Activated naive CD4-positive, alpha-beta T cell treated with anti-CD3 and anti-CD28 coated beads, Interleukin-2, amount 50 U/mL, for 16 hours (primary cell): ENCODE data around the gene HNRNPCL4.
"Not testable (repeated sequence)": the region's sequence is repeated elsewhere in the genome, so short reads cannot be mapped to it uniquely, and the experiment has no call there.

Experiments used
- DNase-seq: peaks from one replicate; pipeline ENCODE4 v3.0.0-alpha.2; 2020

Gene HNRNPCL4

GRCh38 chr1:13165531-13165930, at the start of gene HNRNPCL4:
TSS of gene HNRNPCL4 (minus strand) at chr1:13165631. CDS start at chr1:13165467, 164 bp downstream.
- not testable (repeated sequence) for DNase-seq

- DNase-seq, result not testable (repeated sequence)
These were observed 43.3 kb upstream of the HNRNPCL4 start for GRCh38 chr1:13208712-13209111.

GRCh38 chr1:13201309-13201708, 35.9 kb upstream of the HNRNPCL4 start, which contains the start of gene PRAMEF13:
TSS of gene PRAMEF13 (minus strand) at chr1:13201409. CDS start at chr1:13199589, 1,820 bp downstream.
- DNase-seq, result not testable (repeated sequence)

GRCh38 chr1:13171548-13171947, 6.1 kb upstream of the HNRNPCL4 start, which contains the start of gene PRAMEF9:
TSS of gene PRAMEF9 (plus strand) at chr1:13171848. CDS start at chr1:13175281, 3,433 bp downstream.
- not testable (repeated sequence) for DNase-seq

GRCh38 chr1:13155909-13156308, 9.5 kb downstream of the HNRNPCL4 start, which contains the start of gene PRAMEF26:
TSS of gene PRAMEF26 (minus strand) at chr1:13156009. CDS start at chr1:13153095, 2,914 bp downstream.
- not testable (repeated sequence) for DNase-seq

- not testable (repeated sequence) for DNase-seq
These were observed 48.7 kb downstream of the HNRNPCL4 start, which contains the start of gene HNRNPCL2 for GRCh38 chr1:13116754-13117153. TSS of gene HNRNPCL2 (minus strand) at chr1:13116854. CDS start at chr1:13116400, 454 bp downstream.
